Lower leg skin (tissue), 3 donors: Measurements from ENCODE around the gene GRIFIN.

Experiments used
- POLR2A ChIP-seq, 2 donors: fragments of 450-650 bp; IDR thresholded peaks; one replicate each; pipeline ENCODE4 v1.6.1; 2016 to 2017; ENCODE audit warnings: antibody characterized with exemption in 2 of 2, mild to moderate bottlenecking in 1 of 2, moderate library complexity in 1 of 2
- TF ChIP-seq, protein P1 (sequence below), 3 donors: fragments of 450-650 bp; IDR thresholded peaks; one replicate each; pipeline ENCODE4 v1.5.1; 2016; ENCODE audit warnings: antibody characterized with exemption in 3 of 3, mild to moderate bottlenecking in 3 of 3, moderate library complexity in 2 of 3

GRCh38 chr7:2445047-2445446 lies 31.2 kb downstream of the GRIFIN start:
- TF ChIP-seq, protein P1, sequence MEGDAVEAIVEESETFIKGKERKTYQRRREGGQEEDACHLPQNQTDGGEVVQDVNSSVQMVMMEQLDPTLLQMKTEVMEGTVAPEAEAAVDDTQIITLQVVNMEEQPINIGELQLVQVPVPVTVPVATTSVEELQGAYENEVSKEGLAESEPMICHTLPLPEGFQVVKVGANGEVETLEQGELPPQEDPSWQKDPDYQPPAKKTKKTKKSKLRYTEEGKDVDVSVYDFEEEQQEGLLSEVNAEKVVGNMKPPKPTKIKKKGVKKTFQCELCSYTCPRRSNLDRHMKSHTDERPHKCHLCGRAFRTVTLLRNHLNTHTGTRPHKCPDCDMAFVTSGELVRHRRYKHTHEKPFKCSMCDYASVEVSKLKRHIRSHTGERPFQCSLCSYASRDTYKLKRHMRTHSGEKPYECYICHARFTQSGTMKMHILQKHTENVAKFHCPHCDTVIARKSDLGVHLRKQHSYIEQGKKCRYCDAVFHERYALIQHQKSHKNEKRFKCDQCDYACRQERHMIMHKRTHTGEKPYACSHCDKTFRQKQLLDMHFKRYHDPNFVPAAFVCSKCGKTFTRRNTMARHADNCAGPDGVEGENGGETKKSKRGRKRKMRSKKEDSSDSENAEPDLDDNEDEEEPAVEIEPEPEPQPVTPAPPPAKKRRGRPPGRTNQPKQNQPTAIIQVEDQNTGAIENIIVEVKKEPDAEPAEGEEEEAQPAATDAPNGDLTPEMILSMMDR (IDR thresholded peaks at IDR 0.05): no peak
- no peak for TF ChIP-seq POLR2A (IDR thresholded peaks at IDR 0.05)
